Kidney (tissue), 14 donors: ENCODE measurements around the gene SDHAF2. TPM values are rescaled to one million over a fixed set of nuclear protein-coding genes. Genes with fewer than 3 reads are reported as not detected.

Source experiments
- DNase-seq, 5 donors: peaks; one replicate each; pipeline ENCODE4 v3.0.0-alpha.2; 2013 to 2020
- FAIRE-seq: peaks from 2 replicates; lab custom pipeline; 2012; peaks lifted over from hg19 to GRCh38; lab: Jason Lieb, UNC
- H3K27ac ChIP-seq, 2 donors: one replicate each; pipeline ENCODE4 v1.7.0; 2013; ENCODE audit warnings: low read depth in 2 of 2, low read length in 2 of 2, inconsistent platforms in 1 of 2
- H3K27me3 ChIP-seq: one replicate; pipeline ENCODE4 v1.7.1; 2013; ENCODE audit warnings: low read length, inconsistent platforms; ENCODE audit not compliant: control insufficient read depth, insufficient read depth
- H3K36me3 ChIP-seq, 3 donors: one replicate each; pipeline versions ENCODE4 v1.7.0 to v1.7.1; 2013; ENCODE audit warnings: low read length in 3 of 3, control low read depth in 1 of 3, inconsistent platforms in 1 of 3; ENCODE audit not compliant: insufficient read depth in 3 of 3, control insufficient read depth in 2 of 3
- H3K4me1 ChIP-seq, 3 donors: one replicate each; pipeline versions ENCODE4 v1.7.0 to v1.7.1; 2013; ENCODE audit warnings: low read length in 3 of 3, inconsistent platforms in 1 of 3, low read depth in 1 of 3; ENCODE audit not compliant: control insufficient read depth in 2 of 3, insufficient read depth in 2 of 3
- H3K4me3 ChIP-seq, 3 donors: one replicate each; pipeline versions ENCODE4 v1.7.0 to v1.8.1; 2013; ENCODE audit warnings: low read length in 3 of 3, control low read depth in 1 of 3, inconsistent platforms in 1 of 3
- H3K9ac ChIP-seq, 3 donors: one replicate each; pipeline versions ENCODE4 v1.7.0 to v1.7.1; 2013; ENCODE audit warnings: low read length in 3 of 3, control low read depth in 1 of 3, inconsistent platforms in 1 of 3
- H3K9me3 ChIP-seq, 3 donors: one replicate each; pipeline versions ENCODE4 v1.7.0 to v1.7.1; 2013; ENCODE audit warnings: low read length in 3 of 3, control low read depth in 1 of 3, inconsistent platforms in 1 of 3; ENCODE audit not compliant: control insufficient read depth in 2 of 3, insufficient read depth in 1 of 3
- intact Hi-C: fragments of 100-400 bp; cut with DNase I; formaldehyde crosslinking; loops from one replicate; pipeline ENCODE4 v1.11.1; 2022
- polyA plus RNA-seq: library from polyadenylated mRNA; stranded (reverse); fragments of 350-450 nt; fragmentation: Illumina TruSeq; extraction: RNeasy Lipid Tissue Mini Kit (QIAGEN cat#74804); gene quantifications from one replicate; pipeline ENCODE4 v1.2.3, GENCODE V29; 2014; ENCODE audit warnings: low read depth, low replicate concordance; ENCODE audit not compliant: insufficient read depth
- total RNA-seq: library from RNA; stranded (reverse); fragmentation: NEBNext Ultra II Directional; extraction: Animal tissue kit (Norgen Biotek cat#: 25700); gene quantifications from one replicate; pipeline ENCODE4 v1.2.1, GENCODE V29; 2021
- TF ChIP-seq, protein P1 (sequence below): IDR thresholded peaks from 3 replicates; pipeline ENCODE4 v1.5.1; 2012; ENCODE audit warnings: mild to moderate bottlenecking, moderate library complexity, borderline replicate concordance; ENCODE audit not compliant: insufficient read depth; ENCODE audit errors: extremely low read depth
- donor health status: control.
- donor health status: control.
- donor health status: control.
- donor health status: control.
- donor health status: control.
- donor health status: DM: yes; HTN: yes; CAD: no.
- donor health status: Normal renal cell carcinoma (clear cell type).

SDHAF2 gene
- total and polyA plus RNA-seq, 2 donors from 2014 or later: 40.7 to 77.1 TPM

DNA sequence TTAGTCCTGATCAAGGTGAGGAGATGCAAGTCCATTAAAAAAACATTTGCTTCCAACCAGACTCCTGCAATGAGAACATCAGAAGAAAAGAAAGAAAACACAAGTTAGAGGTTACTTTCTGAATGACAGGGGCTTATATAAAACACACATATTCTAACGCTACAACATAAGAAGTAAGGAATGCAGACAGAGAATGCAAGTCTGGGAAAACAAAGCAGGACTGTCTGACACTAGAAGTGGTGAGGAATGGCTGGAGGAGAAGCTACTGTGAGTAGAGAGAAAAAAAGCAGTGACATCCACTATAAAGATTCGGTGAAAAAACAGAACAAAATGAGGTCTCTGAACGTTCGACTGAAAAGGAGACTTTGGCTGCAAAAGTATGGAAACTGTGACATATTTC, 25.3 kb upstream of the SDHAF2 start:
- intact Hi-C loops: no loop called here
- Histone ChIP-seq H3K27ac (no peak overlapping the region), H3K4me3 (no peak overlapping the region), H3K27me3 (no peaks in the 10 kb centered on the region), H3K9me3 (no peaks in the 10 kb centered on the region), H3K9ac (no peak overlapping the region), H3K4me1 (no peaks in the 10 kb centered on the region), H3K36me3 (peaks cover 6 to 59% (median 47%) of the 10 kb centered on the region in 3 donors)
- TF ChIP-seq, protein P1, sequence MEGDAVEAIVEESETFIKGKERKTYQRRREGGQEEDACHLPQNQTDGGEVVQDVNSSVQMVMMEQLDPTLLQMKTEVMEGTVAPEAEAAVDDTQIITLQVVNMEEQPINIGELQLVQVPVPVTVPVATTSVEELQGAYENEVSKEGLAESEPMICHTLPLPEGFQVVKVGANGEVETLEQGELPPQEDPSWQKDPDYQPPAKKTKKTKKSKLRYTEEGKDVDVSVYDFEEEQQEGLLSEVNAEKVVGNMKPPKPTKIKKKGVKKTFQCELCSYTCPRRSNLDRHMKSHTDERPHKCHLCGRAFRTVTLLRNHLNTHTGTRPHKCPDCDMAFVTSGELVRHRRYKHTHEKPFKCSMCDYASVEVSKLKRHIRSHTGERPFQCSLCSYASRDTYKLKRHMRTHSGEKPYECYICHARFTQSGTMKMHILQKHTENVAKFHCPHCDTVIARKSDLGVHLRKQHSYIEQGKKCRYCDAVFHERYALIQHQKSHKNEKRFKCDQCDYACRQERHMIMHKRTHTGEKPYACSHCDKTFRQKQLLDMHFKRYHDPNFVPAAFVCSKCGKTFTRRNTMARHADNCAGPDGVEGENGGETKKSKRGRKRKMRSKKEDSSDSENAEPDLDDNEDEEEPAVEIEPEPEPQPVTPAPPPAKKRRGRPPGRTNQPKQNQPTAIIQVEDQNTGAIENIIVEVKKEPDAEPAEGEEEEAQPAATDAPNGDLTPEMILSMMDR: no peak
- DNase-seq (no peak), FAIRE-seq (no peak)

DNA sequence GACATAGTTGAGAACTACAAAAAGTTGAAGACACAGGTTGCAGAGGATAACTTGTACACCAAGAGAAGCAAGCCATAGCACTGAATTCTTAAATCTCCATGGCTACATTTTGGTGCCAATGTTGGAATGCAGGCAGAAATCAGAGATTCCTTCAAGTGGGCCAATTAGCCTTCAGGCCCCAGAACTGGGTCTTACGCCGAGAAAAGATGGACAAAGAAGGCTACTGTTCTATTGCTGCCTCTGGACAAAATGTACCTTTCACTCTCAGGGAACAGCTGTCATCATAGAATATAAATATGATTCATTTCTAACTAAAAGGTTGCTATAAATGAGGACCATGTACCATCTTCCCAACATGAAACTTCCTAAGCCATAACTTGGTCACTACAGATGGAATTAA, 23.9 kb upstream of the SDHAF2 start:
- TF ChIP-seq, protein P1: no peak
- Histone ChIP-seq H3K4me1 (no peaks in the 10 kb centered on the region), H3K4me3 (no peak overlapping the region), H3K9me3 (no peaks in the 10 kb centered on the region), H3K27ac (no peak overlapping the region), H3K9ac (no peak overlapping the region), H3K36me3 (peaks cover 8 to 69% (median 55%) of the 10 kb centered on the region in 3 donors), H3K27me3 (no peaks in the 10 kb centered on the region)
- FAIRE-seq (no peak), DNase-seq (no peak)
- intact Hi-C loops: no loop called here

DNA sequence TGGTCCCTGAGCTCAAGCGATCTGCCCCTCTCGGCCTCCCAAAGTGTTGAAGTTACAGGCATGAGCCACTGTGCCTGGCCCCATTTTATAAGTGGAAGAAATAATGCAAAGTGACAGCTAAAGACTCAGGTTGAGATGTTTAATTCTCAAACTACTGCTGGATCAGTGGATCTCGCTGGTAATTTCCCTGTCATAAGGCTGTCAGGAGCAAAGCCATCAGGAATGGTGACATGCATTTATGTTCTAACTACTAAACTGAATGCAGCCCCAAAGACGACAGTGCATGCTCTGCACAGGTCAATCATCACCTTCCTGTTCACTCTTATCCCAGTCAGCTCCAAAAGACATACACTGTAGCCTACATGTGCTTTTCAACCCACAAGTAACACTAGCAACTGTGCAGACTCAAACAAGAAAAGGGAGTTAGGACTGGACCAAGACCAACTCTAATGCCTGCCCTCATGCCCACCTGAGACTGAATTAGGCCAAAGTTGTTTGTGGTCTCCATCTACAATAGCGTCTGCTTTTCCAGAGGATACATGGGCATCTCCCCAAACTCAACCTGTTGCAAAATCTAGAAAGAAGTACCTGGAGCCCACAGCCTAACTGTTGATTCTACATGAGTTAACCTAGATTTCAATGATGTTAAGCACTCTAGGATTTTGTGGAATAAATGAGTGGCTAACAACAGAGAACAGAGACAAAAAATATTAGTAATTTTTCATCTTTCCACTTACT, 22.8 kb upstream of the SDHAF2 start:
- no peak overlapping the region for H3K4me3 ChIP-seq
- no peaks in the 10 kb centered on the region for H3K27me3 ChIP-seq
- H3K4me1 ChIP-seq: no peaks in the 10 kb centered on the region
- no peak for FAIRE-seq
- no peaks in the 10 kb centered on the region for H3K9me3 ChIP-seq
- intact Hi-C loops: no loop called here
- no peak for DNase-seq
- peaks cover 14 to 79% (median 62%) of the 10 kb centered on the region in 3 donors for H3K36me3 ChIP-seq
- H3K9ac ChIP-seq: no peak overlapping the region
- TF ChIP-seq, protein P1: no peak
- H3K27ac ChIP-seq: no peak overlapping the region

DNA sequence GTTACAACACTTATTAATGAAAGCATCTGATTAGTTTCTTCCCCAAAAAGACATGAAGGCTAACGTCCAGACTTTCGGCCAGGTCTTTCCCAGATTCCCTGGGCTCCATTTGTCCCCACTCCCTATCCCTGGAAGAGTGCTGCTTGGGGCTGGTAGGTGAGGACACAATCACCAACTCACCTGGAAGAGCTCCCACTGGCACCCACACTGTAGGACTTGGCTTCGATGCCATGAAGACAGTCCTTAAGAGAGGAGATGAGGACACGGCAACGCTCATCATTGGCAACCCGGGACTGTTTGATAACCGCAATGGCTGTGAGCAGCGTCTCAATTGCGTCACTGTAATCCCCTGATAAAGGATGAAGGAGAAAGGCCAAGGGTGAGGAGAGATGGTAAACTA, 18.3 kb upstream of the SDHAF2 start:
- H3K9ac ChIP-seq: no peak overlapping the region
- H3K9me3 ChIP-seq: no peaks in the 10 kb centered on the region
- TF ChIP-seq, protein P1: no peak
- no peak for FAIRE-seq
- H3K27me3 ChIP-seq: no peaks in the 10 kb centered on the region
- H3K27ac ChIP-seq: no peak overlapping the region
- DNase-seq: no peak
- intact Hi-C loops: no loop called here
- H3K4me3 ChIP-seq: no peak overlapping the region
- H3K36me3 ChIP-seq: peaks cover 22 to 73% (median 50%) of the 10 kb centered on the region in 3 donors
- H3K4me1 ChIP-seq: no peaks in the 10 kb centered on the region
